ENCODE results near the gene XRCC6.

- TF ChIP-seq TBP (CRISPR knock-in tag; IDR thresholded peaks at IDR 0.05), result no peak
- no peak for TF ChIP-seq CTCF (CRISPR knock-in tag; IDR thresholded peaks at IDR 0.05)
- TF ChIP-seq ATF2 (CRISPR knock-in tag; IDR thresholded peaks at IDR 0.05), result no peak
- no peak for TF ChIP-seq ZNF563 (CRISPR knock-in tag; IDR thresholded peaks at IDR 0.05)
- no peak for TF ChIP-seq ZNF737 (CRISPR knock-in tag; IDR thresholded peaks at IDR 0.05; ENCODE audit: borderline replicate concordance)
- no peak for TF ChIP-seq KLF13 (CRISPR knock-in tag; IDR thresholded peaks at IDR 0.05)
- TF ChIP-seq ZUFSP (CRISPR knock-in tag; IDR thresholded peaks at IDR 0.05; ENCODE audit: borderline replicate concordance), result no peak
- no peak for TF ChIP-seq ZNF720 (CRISPR knock-in tag; IDR thresholded peaks at IDR 0.05)
Measured at GRCh38 chr22:41659941-41660340, 38.8 kb downstream of the XRCC6 start.
